ENCODE data around the gene ZNF680. TPM values are rescaled to one million over a fixed set of nuclear protein-coding genes. Genes with fewer than 3 reads are reported as not detected.

The ZNF680 gene
- total RNA-seq, 2 donors from 2014 or later, result 14.8 to 23.7 TPM

- no peak for ATAC-seq
- H3K27ac ChIP-seq, result no peak overlapping the region
- intact Hi-C loops (cut with DNase I), result no loop called here
Measured at GRCh38 chr7:64608116-64608910, 45.4 kb upstream of the ZNF680 start.

DNA sequence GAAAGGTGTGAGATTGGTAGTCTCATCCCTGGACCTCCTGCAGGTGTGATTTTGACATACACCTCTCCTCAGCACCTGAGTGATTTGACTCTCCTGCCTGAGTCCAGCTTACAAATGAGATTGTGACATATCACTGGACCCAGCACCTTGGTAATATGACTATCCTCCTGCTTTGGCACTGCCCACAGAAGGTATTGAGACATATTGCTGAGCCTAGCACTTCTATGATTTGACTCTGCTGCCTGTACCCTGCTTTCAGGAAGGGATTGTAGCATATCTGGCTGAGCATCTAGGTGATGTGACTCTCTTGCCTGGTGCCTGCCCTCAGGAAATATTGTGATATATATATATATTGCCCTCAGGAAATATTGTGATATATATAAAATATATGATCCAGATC lies 43.5 kb upstream of the ZNF680 start:
- DNase-seq, result no peak
- H3K27me3 ChIP-seq, result no peaks in the 10 kb centered on the region
- no peak overlapping the region for H3K27ac ChIP-seq
- no peak overlapping the region for H3K4me3 ChIP-seq
- H3K4me1 ChIP-seq, result no peaks in the 10 kb centered on the region
- no peak for ATAC-seq
- intact Hi-C loops (cut with DNase I), result no loop called here
- no peak for TF ChIP-seq POLR2A (IDR thresholded peaks at IDR 0.05)
- TF ChIP-seq, protein P1, sequence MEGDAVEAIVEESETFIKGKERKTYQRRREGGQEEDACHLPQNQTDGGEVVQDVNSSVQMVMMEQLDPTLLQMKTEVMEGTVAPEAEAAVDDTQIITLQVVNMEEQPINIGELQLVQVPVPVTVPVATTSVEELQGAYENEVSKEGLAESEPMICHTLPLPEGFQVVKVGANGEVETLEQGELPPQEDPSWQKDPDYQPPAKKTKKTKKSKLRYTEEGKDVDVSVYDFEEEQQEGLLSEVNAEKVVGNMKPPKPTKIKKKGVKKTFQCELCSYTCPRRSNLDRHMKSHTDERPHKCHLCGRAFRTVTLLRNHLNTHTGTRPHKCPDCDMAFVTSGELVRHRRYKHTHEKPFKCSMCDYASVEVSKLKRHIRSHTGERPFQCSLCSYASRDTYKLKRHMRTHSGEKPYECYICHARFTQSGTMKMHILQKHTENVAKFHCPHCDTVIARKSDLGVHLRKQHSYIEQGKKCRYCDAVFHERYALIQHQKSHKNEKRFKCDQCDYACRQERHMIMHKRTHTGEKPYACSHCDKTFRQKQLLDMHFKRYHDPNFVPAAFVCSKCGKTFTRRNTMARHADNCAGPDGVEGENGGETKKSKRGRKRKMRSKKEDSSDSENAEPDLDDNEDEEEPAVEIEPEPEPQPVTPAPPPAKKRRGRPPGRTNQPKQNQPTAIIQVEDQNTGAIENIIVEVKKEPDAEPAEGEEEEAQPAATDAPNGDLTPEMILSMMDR (IDR thresholded peaks at IDR 0.05), result no peak
- no peaks in the 10 kb centered on the region for H3K9me3 ChIP-seq
- no peaks in the 10 kb centered on the region for H3K36me3 ChIP-seq (replicated peaks in 1 of 2; ENCODE audit: insufficient read depth in 1 of 2, low read depth in 2 of 2)

More at GRCh38 chr7:64608116-64608910, 45.4 kb upstream of the ZNF680 start:
- Histone ChIP-seq H3K9me3 (no peaks in the 10 kb centered on the region), H3K4me3 (no peak overlapping the region), H3K36me3 (replicated peaks in 1 of 2; ENCODE audit: insufficient read depth in 1 of 2, low read depth in 2 of 2) (no peaks in the 10 kb centered on the region), H3K27me3 (no peaks in the 10 kb centered on the region), H3K4me1 (no peaks in the 10 kb centered on the region)
- no peak for DNase-seq
- TF ChIP-seq, protein P1 (IDR thresholded peaks at IDR 0.05), result no peak
- TF ChIP-seq POLR2A (IDR thresholded peaks at IDR 0.05), result no peak
- 85 to 93% methylated on average over 4 to 6 of the region's 6 CpGs for WGBS, 2 donors

DNA sequence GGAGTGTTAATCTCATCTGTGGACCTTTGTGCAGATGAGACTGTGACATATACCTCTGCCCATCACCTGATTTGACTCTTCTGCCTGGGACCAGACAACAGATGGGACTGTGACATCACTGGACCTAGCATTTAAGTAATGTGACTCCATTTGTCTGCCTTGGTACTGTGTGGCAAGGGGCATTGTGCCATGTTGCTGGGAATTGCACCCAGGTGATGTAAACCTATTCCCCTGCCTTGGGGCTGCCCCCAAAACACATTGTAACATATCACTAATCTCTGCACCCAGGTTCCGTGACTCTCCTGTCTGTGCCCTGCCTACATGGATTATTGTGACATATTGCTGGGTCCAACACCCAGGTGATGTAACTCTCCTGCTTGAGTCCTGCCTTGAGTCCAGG lies 40.4 kb upstream of the ZNF680 start:
- DNase-seq, result no peak
- TF ChIP-seq, protein P1 (IDR thresholded peaks at IDR 0.05), result no peak
- no peak for TF ChIP-seq POLR2A (IDR thresholded peaks at IDR 0.05)
- Histone ChIP-seq H3K27me3 (no peaks in the 10 kb centered on the region), H3K4me3 (no peak overlapping the region), H3K9me3 (no peaks in the 10 kb centered on the region), H3K4me1 (no peaks in the 10 kb centered on the region), H3K27ac (no peak overlapping the region), H3K36me3 (replicated peaks in 1 of 2; ENCODE audit: insufficient read depth in 1 of 2, low read depth in 2 of 2) (no peaks in the 10 kb centered on the region)
- ATAC-seq, result no peak
- 85 to 91% methylated on average over 1 of the region's 1 CpG for WGBS, 2 donors
- intact Hi-C loops (cut with DNase I), result no loop called here

DNA sequence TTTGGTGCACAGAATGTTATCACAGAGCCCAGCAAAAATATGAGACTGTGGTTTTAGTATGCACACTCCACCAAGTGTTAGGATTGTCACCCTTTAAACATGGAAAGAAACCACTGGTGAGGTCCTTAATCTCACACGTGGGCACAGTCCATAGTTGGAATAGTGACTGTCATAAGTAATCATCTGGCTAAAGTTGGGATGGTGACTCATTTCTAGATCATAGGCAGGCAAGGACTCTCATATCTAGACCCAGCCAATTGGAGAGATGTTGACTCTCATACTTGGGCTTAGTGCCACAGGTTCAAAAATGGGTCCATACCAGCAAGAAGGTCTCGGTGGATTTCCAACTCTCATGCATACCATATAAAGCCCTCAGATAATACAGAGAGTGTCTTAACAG lies 39.6 kb upstream of the ZNF680 start:
- ATAC-seq, result no peak
- WGBS, 2 donors, result 55 to 83% methylated on average over 1 to 2 of the region's 2 CpGs
- TF ChIP-seq, protein P1 (IDR thresholded peaks at IDR 0.05), result no peak
- TF ChIP-seq POLR2A (IDR thresholded peaks at IDR 0.05), result no peak
- Histone ChIP-seq H3K27ac (no peak overlapping the region), H3K36me3 (replicated peaks in 1 of 2; ENCODE audit: insufficient read depth in 1 of 2, low read depth in 2 of 2) (no peaks in the 10 kb centered on the region), H3K4me3 (no peak overlapping the region), H3K9me3 (no peaks in the 10 kb centered on the region), H3K27me3 (no peaks in the 10 kb centered on the region), H3K4me1 (no peaks in the 10 kb centered on the region)
- intact Hi-C loops (cut with DNase I), result no loop called here
- DNase-seq, result no peak

GRCh38 chr7:64602086-64602485 lies 39.2 kb upstream of the ZNF680 start:
- no peaks in the 10 kb centered on the region for H3K36me3 ChIP-seq (replicated peaks in 1 of 2; ENCODE audit: insufficient read depth in 1 of 2, low read depth in 2 of 2)
- TF ChIP-seq POLR2A (IDR thresholded peaks at IDR 0.05), result no peak
- TF ChIP-seq, protein P1 (IDR thresholded peaks at IDR 0.05), result no peak
- ATAC-seq (no peak), DNase-seq (no peak)
- intact Hi-C loops (cut with DNase I), result no loop called here
- H3K4me3 ChIP-seq, result no peak overlapping the region
- no peaks in the 10 kb centered on the region for H3K4me1 ChIP-seq
- 75 to 79% methylated on average over 3 of the region's 3 CpGs for WGBS, 2 donors
- H3K27ac ChIP-seq, result no peak overlapping the region
- no peaks in the 10 kb centered on the region for H3K27me3 ChIP-seq
- no peaks in the 10 kb centered on the region for H3K9me3 ChIP-seq

Data from body of pancreas (tissue), 4 donors.